Thoracic aorta (tissue), 2 donors: ENCODE data around the gene WSCD2. TPM values are rescaled to one million over a fixed set of nuclear protein-coding genes. Genes with fewer than 3 reads are reported as not detected.

Experiments used
- ATAC-seq: fragments of 150-250 bp; one replicate; pipeline ENCODE4 v1.8.0; 2017; ENCODE audit warnings: low read depth; ENCODE audit not compliant: insufficient number of reproducible peaks, low FRiP score
- DNase-seq: peaks from one replicate; pipeline ENCODE4 v3.0.0-alpha.2; 2020; ENCODE audit warnings: low spot score
- H3K27ac ChIP-seq, 2 donors: fragments of 200-600 bp; sonication (generic); 1 replicate in 1 of 2; 2 replicates in 1 of 2; pipeline ENCODE4 v1.5.1; 2016; ENCODE audit warnings: mild to moderate bottlenecking in 2 of 2, moderate library complexity in 2 of 2
- H3K27me3 ChIP-seq: fragments of 200-600 bp; sonication (generic); replicated peaks from 2 replicates; pipeline ENCODE4 v1.6.0; 2016; ENCODE audit warnings: mild to moderate bottlenecking; ENCODE audit not compliant: insufficient read depth
- H3K36me3 ChIP-seq: fragments of 200-600 bp; sonication (generic); one replicate; pipeline ENCODE4 v1.5.1; 2016
- H3K4me1 ChIP-seq, 2 donors: fragments of 200-600 bp; sonication (generic); 1 replicate in 1 of 2; 2 replicates in 1 of 2; pipeline versions ENCODE4 v1.5.1 to v1.6.0; 2016; ENCODE audit warnings: low read depth in 2 of 2, mild to moderate bottlenecking in 1 of 2; ENCODE audit not compliant: control insufficient read depth in 1 of 2
- H3K4me3 ChIP-seq: fragments of 200-600 bp; sonication (generic); 2 replicates; pipeline ENCODE4 v1.5.1; 2016; ENCODE audit warnings: mild to moderate bottlenecking
- H3K9me3 ChIP-seq: fragments of 200-600 bp; sonication (generic); 2 replicates; pipeline ENCODE4 v1.5.1; 2016
- total RNA-seq, 2 donors: library from RNA; depleted of rRNA; stranded (reverse); fragments of >200 nt; gene quantifications; one replicate each; pipeline versions ENCODE4 v1.1.0 to v1.2.3, GENCODE V29; 2016
- TF ChIP-seq, protein P1 (sequence below): fragments of 200-600 bp; sonication (generic); IDR thresholded peaks from one replicate; pipeline ENCODE4 v1.5.1; 2019; ENCODE audit warnings: antibody characterized with exemption

WSCD2 gene
- total RNA-seq, 2 donors from 2014 or later = 3.3 to 6.9 TPM

GRCh38 chr12:108271951-108272872, 143.1 kb downstream of the WSCD2 start:
- Histone ChIP-seq H3K9me3 (no peaks in the 10 kb centered on the region), H3K27ac (no peak overlapping the region), H3K4me3 (no peak overlapping the region), H3K4me1 (no peaks in the 10 kb centered on the region), H3K27me3 (no peaks in the 10 kb centered on the region), H3K36me3 (no peaks in the 10 kb centered on the region)
- TF ChIP-seq, protein P1, sequence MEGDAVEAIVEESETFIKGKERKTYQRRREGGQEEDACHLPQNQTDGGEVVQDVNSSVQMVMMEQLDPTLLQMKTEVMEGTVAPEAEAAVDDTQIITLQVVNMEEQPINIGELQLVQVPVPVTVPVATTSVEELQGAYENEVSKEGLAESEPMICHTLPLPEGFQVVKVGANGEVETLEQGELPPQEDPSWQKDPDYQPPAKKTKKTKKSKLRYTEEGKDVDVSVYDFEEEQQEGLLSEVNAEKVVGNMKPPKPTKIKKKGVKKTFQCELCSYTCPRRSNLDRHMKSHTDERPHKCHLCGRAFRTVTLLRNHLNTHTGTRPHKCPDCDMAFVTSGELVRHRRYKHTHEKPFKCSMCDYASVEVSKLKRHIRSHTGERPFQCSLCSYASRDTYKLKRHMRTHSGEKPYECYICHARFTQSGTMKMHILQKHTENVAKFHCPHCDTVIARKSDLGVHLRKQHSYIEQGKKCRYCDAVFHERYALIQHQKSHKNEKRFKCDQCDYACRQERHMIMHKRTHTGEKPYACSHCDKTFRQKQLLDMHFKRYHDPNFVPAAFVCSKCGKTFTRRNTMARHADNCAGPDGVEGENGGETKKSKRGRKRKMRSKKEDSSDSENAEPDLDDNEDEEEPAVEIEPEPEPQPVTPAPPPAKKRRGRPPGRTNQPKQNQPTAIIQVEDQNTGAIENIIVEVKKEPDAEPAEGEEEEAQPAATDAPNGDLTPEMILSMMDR = no peak
- ATAC-seq (no peak), DNase-seq (no peak)

DNA sequence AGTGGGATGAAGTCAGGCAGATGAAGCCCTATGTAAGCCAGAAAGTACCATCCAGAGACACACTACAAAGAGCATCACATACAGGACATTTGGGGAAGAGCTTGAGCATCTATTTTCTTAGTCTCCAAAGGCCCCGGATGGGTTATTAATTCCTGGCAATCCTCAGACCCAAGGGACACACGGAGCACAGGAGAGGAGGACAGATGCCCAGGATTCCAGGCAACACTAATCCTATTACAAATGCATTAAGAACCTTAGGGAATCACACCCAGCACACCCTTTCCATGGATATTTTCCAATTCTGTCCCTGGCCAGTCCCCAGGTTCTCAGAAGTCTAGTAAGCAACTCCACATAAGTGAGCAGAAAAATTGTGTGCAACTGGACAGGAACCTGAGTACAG, 144.1 kb downstream of the WSCD2 start:
- H3K9me3 ChIP-seq = no peaks in the 10 kb centered on the region
- no peak overlapping the region for H3K4me3 ChIP-seq
- DNase-seq (no peak), ATAC-seq (no peak)
- TF ChIP-seq, protein P1 = no peak
- no peaks in the 10 kb centered on the region for H3K4me1 ChIP-seq
- H3K27ac ChIP-seq = no peak overlapping the region
- no peaks in the 10 kb centered on the region for H3K36me3 ChIP-seq
- H3K27me3 ChIP-seq = no peaks in the 10 kb centered on the region

- no peaks in the 10 kb centered on the region for H3K36me3 ChIP-seq
- DNase-seq = no peak
- H3K4me3 ChIP-seq = no peak overlapping the region
- no peak overlapping the region for H3K27ac ChIP-seq
- no peaks in the 10 kb centered on the region for H3K27me3 ChIP-seq
- no peaks in the 10 kb centered on the region for H3K9me3 ChIP-seq
- TF ChIP-seq, protein P1 = no peak
- H3K4me1 ChIP-seq = no peaks in the 10 kb centered on the region
- no peak for ATAC-seq
Observed at GRCh38 chr12:108277613-108278012, 148.5 kb downstream of the WSCD2 start.

DNA sequence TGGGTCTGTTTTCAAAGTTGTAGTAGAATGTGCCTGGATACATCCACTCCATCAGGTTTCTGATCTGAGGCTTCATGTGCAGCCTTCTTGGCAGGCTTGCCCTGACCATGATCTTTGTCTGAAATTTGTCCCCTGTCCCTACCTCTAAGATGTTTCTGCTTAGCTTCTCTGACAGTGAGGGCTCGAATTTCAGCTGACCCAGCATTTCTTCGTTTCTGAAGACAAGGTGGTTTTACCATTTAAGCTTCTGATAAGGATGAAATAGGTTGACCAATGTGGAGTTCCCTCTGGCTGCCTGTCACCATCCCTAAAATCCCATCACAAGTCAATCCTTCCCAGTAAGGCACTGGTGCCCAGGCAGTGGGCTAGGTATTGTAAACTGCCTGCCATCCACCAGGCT, 153.1 kb downstream of the WSCD2 start:
- no peak for DNase-seq
- Histone ChIP-seq H3K9me3 (no peaks in the 10 kb centered on the region), H3K4me1 (no peaks in the 10 kb centered on the region), H3K4me3 (no peak overlapping the region), H3K36me3 (no peaks in the 10 kb centered on the region), H3K27me3 (no peaks in the 10 kb centered on the region), H3K27ac (no peak overlapping the region)
- TF ChIP-seq, protein P1 = no peak
- no peak for ATAC-seq

DNA sequence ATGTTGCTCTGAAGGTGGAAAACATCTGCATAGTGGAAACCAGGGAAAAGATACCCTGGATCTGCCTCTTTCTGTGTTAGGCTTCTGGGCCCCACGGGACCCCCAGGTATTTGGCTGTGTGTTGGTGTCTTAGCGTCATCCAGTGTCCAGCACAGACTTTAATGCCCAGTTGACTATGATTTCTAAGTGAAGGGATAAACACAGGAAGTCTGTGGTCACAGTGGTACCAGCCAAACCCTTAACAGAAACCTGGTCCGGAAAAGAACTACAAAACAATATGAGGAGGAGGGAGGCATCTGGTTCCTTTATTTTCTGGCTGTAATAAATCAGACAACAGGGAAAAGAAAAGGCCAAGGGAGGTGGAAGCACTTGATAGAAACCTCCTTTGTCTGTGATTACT, 153.6 kb downstream of the WSCD2 start:
- TF ChIP-seq, protein P1 = no peak
- DNase-seq = no peak

More for the DNA sequence above, 153.6 kb downstream of the WSCD2 start:
- no peak for ATAC-seq
- H3K36me3 ChIP-seq = no peaks in the 10 kb centered on the region
- H3K9me3 ChIP-seq = no peaks in the 10 kb centered on the region
- H3K4me3 ChIP-seq = no peak overlapping the region
- no peaks in the 10 kb centered on the region for H3K27me3 ChIP-seq
- no peaks in the 10 kb centered on the region for H3K4me1 ChIP-seq
- H3K27ac ChIP-seq = no peak overlapping the region
